Trophoblast cell (in vitro differentiated cells and primary cell): ENCODE results near the gene ZNF143. TPM values are rescaled to one million over a fixed set of nuclear protein-coding genes. Genes with fewer than 3 reads are reported as not detected.

Experiments
- DNase-seq, 2 donors: peaks; one replicate each; pipeline ENCODE4 v3.0.0-alpha.2; 2016
- H2AFZ ChIP-seq: 2 replicates; pipeline ENCODE4 v1.6.1; 2013; ENCODE audit warnings: low read length, moderate library complexity, mild to moderate bottlenecking; ENCODE audit not compliant: insufficient read depth, poor library complexity
- H2AK5ac ChIP-seq: 2 replicates; pipeline ENCODE4 v1.6.1; 2013; ENCODE audit warnings: mild to moderate bottlenecking, low read length
- H2BK120ac ChIP-seq: 2 replicates; pipeline ENCODE4 v1.6.1; 2013; ENCODE audit warnings: low read length, mild to moderate bottlenecking, moderate library complexity; ENCODE audit not compliant: insufficient read depth, poor library complexity
- H2BK12ac ChIP-seq: 2 replicates; pipeline ENCODE4 v1.6.1; 2013; ENCODE audit warnings: mild to moderate bottlenecking, low read length, moderate library complexity
- H2BK5ac ChIP-seq: 2 replicates; pipeline ENCODE4 v1.6.1; 2013; ENCODE audit warnings: low read length, low read depth, moderate library complexity, mild to moderate bottlenecking; ENCODE audit not compliant: poor library complexity
- H3K14ac ChIP-seq: 2 replicates; pipeline ENCODE4 v1.6.1; 2013; ENCODE audit warnings: mild to moderate bottlenecking, low read length
- H3K18ac ChIP-seq: 2 replicates; pipeline ENCODE4 v1.6.1; 2013; ENCODE audit warnings: mild to moderate bottlenecking, low read length
- H3K23ac ChIP-seq: 2 replicates; pipeline ENCODE4 v1.6.1; 2013; ENCODE audit warnings: low read length
- H3K27ac ChIP-seq: 2 replicates; pipeline ENCODE4 v1.5.1; 2013; ENCODE audit warnings: low read depth, mild to moderate bottlenecking, inconsistent platforms, low read length, moderate library complexity
- H3K27me3 ChIP-seq: 2 replicates; pipeline ENCODE4 v1.6.1; 2013; ENCODE audit warnings: inconsistent platforms, mild to moderate bottlenecking, low read length, moderate library complexity; ENCODE audit not compliant: insufficient read depth
- H3K36me3 ChIP-seq, 2 experiments: 1 replicate in 1 of 2; 2 replicates in 1 of 2; pipeline ENCODE4 v1.6.1; 2013; ENCODE audit warnings: low read length in 2 of 2, mild to moderate bottlenecking in 2 of 2, moderate library complexity in 1 of 2; ENCODE audit not compliant: insufficient read depth in 2 of 2, control insufficient read depth in 1 of 2
- H3K4ac ChIP-seq: 2 replicates; pipeline ENCODE4 v1.6.1; 2013; ENCODE audit warnings: low read depth, mild to moderate bottlenecking, low read length, moderate library complexity
- H3K4me1 ChIP-seq, 2 experiments: 1 replicate in 1 of 2; 2 replicates in 1 of 2; pipeline ENCODE4 v1.6.1; 2013; ENCODE audit warnings: low read length in 2 of 2, mild to moderate bottlenecking in 2 of 2, moderate library complexity in 1 of 2; ENCODE audit not compliant: insufficient read depth in 2 of 2, control insufficient read depth in 1 of 2
- H3K4me2 ChIP-seq: 2 replicates; pipeline ENCODE4 v1.6.1; 2013; ENCODE audit warnings: inconsistent platforms, mild to moderate bottlenecking, low read length, moderate library complexity
- H3K4me3 ChIP-seq: 2 replicates; pipeline ENCODE4 v1.5.1; 2013; ENCODE audit warnings: mild to moderate bottlenecking, low read depth, low read length, inconsistent platforms
- H3K79me1 ChIP-seq: one replicate; pipeline ENCODE4 v1.6.1; 2013; ENCODE audit warnings: low read length
- H3K79me2 ChIP-seq: 2 replicates; pipeline ENCODE4 v1.6.1; 2013; ENCODE audit warnings: low read length, mild to moderate bottlenecking; ENCODE audit not compliant: control insufficient read depth, insufficient read depth, poor library complexity
- H3K9ac ChIP-seq: 2 replicates; pipeline ENCODE4 v1.6.1; 2013; ENCODE audit warnings: mild to moderate bottlenecking, low read length
- H3K9me3 ChIP-seq: 2 replicates; pipeline ENCODE4 v1.6.1; 2013; ENCODE audit warnings: low read depth, mild to moderate bottlenecking, control low read depth, inconsistent platforms, low read length; ENCODE audit not compliant: insufficient read depth
- H4K12ac ChIP-seq: 2 replicates; pipeline ENCODE4 v1.6.1; 2013; ENCODE audit warnings: low read depth, mild to moderate bottlenecking, low read length, moderate library complexity
- H4K8ac ChIP-seq: 2 replicates; pipeline ENCODE4 v1.6.1; 2013; ENCODE audit warnings: low read depth, mild to moderate bottlenecking, low read length, moderate library complexity
- H4K91ac ChIP-seq: one replicate; pipeline ENCODE4 v1.6.1; 2013; ENCODE audit warnings: low read depth, mild to moderate bottlenecking, low read length, moderate library complexity
- WGBS: extraction: QIAGEN DNeasy Blood & Tissue Kit; methylation state at CpG from one replicate; pipeline ENCODE4 v1.1.7; 2013; ENCODE audit warnings: missing lambda C conversion rate; ENCODE audit not compliant: insufficient read length, insufficient coverage; ENCODE audit errors: extremely low coverage; 5-methylcytosine and 5-hydroxymethylcytosine counted together
- polyA plus RNA-seq: library from polyadenylated mRNA; stranded (reverse); fragments of 200-250 nt; gene quantifications from 2 replicates; pipeline ENCODE4 v1.2.3, GENCODE V29; 2013

ZNF143 gene
- polyA plus RNA-seq: 36.0 and 37.8 TPM in 2 replicates

DNA sequence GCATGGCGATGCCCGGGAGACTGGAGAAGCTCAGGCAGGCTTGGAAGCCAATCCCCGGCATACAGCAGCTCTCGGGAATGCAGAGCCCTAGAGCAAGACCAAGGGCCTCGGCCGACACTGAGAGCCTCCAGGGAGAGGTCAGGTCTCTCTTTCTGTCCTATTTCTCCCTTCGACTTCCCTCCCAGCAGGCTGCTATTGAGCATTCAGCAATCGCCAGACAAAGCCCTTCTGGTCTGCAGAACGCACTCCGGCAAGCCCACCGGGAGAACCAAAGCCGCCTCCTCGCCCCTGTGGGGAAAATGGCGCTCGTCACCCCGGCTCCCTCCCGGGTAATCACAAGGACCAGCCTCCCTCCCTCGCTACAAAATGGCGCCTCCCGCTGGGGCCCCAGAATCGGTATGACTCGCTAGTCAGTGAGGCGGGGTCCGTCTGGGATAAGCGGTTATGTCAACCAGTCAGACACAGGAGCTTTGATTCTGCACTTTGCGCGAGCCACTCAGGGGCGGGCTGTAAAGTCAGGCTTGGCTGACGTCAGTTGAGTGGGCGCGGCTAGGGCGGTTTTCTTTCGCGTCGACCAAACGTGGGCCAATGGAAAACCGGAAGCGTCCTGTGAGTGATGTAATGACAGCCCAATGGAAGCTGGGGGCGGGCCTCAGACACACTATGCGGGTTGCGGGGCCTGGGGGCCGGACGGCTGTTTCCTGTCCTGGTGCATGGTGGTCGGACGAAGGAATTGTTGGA is at the start of gene ZNF143:
Gene ZNF143, plus strand, starts transcription at position 691 of the 741 bp plus-strand sequence. CDS start 10,297 bp downstream, outside the sequence.
- Histone ChIP-seq H3K4me1 (peaks cover 4 to 8% of the 10 kb centered on the region in 2 experiments), H4K12ac (peak within 1 kb of the TSS; percentile 60), H2BK120ac (peak within 1 kb of the TSS; percentile 74), H3K23ac (no peak within 1 kb of the TSS), H4K91ac (peak within 1 kb of the TSS; percentile 97), H2BK12ac (no peak within 1 kb of the TSS), H2AK5ac (peak within 1 kb of the TSS; percentile 94), H2BK5ac (peak within 1 kb of the TSS; percentile 95), H3K4me2 (peak within 1 kb of the TSS; percentile 55), H3K9me3 (no peaks in the 10 kb centered on the region), H3K18ac (peak within 1 kb of the TSS; percentile 95), H2AFZ (peak within 1 kb of the TSS; percentile 24), H4K8ac (peak within 1 kb of the TSS; percentile 89), H3K14ac (peak within 1 kb of the TSS; percentile 92), H3K9ac (peak within 1 kb of the TSS; percentile 98), H3K4me3 (peak within 1 kb of the TSS; percentile 85), H3K27ac (peak within 1 kb of the TSS; percentile 96), H3K4ac (peak within 1 kb of the TSS; percentile 70), H3K79me2 (peaks cover 12% of the 10 kb centered on the region), H3K27me3 (no peaks in the 10 kb centered on the region), H3K79me1 (peaks cover 20% of the 10 kb centered on the region), H3K36me3 (peaks cover 0 to 3% of the 10 kb centered on the region in 2 experiments)
- DNase-seq: peak; percentile 100
- no CpG with 5 or more reads among the region's 45 CpGs for WGBS

DNA sequence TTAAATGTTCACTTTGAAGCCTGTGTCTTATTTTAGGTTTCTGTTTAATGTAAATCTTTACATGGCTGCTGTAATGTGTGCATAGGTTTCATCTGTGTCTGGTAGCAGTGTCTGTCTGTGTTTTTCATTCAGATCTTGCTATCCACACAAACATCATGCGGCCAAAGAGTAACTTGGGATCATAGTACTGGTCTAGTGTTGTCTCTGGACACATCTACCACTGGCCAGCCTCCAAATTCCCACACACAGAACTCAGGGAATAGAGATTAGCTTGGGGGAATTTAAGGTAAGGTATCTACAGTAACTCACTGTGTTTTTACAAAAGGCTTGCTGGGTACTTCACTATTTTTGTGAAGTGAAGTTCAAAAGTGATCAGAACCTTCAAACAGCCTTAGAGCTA is 32.1 kb upstream of the ZNF143 start:
- Histone ChIP-seq H3K4ac (no peak overlapping the region), H3K23ac (no peak overlapping the region), H2AK5ac (no peak overlapping the region), H3K4me2 (no peak overlapping the region), H3K27me3 (no peaks in the 10 kb centered on the region), H4K8ac (no peak overlapping the region), H3K36me3 (peaks cover 36 to 38% of the 10 kb centered on the region in 2 experiments), H4K12ac (no peak overlapping the region), H3K4me1 (no peaks in the 10 kb centered on the region), H2BK120ac (no peak overlapping the region), H2BK12ac (no peak overlapping the region), H3K79me2 (no peaks in the 10 kb centered on the region), H3K9me3 (no peaks in the 10 kb centered on the region), H3K4me3 (no peak overlapping the region), H2BK5ac (no peak overlapping the region), H4K91ac (no peak overlapping the region), H3K14ac (no peak overlapping the region), H3K27ac (no peak overlapping the region), H2AFZ (no peak overlapping the region), H3K18ac (no peak overlapping the region), H3K9ac (no peak overlapping the region), H3K79me1 (no peaks in the 10 kb centered on the region)
- no peak for DNase-seq
- no CpG with 5 or more reads among the region's 1 CpG for WGBS

DNA sequence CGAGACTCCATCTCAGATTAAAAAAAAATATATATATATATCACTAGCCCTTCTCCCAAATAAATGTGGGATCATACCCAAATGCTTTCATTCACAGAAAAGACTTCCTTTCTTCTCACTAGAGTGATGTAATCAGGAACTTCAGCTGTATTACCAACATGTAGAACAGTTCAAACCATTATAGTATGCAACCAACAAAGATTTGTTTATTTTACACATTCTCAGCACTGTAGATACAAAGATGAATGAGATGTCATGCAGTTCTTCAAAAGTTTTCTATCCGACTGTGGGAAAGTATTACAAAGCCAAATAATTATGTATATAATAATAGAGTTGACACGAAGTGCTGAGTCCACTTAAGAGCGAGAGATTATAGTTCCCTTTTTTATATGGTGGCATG is 22.2 kb upstream of the ZNF143 start:
- Histone ChIP-seq H3K9ac (no peak overlapping the region), H3K4ac (no peak overlapping the region), H3K4me2 (no peak overlapping the region), H3K27ac (no peak overlapping the region), H3K27me3 (no peaks in the 10 kb centered on the region), H3K79me2 (no peaks in the 10 kb centered on the region), H2BK120ac (no peak overlapping the region), H4K91ac (no peak overlapping the region), H3K79me1 (no peaks in the 10 kb centered on the region), H4K8ac (no peak overlapping the region), H3K4me3 (no peak overlapping the region), H3K23ac (no peak overlapping the region), H3K18ac (no peak overlapping the region), H3K14ac (no peak overlapping the region), H2BK12ac (no peak overlapping the region), H2AK5ac (no peak overlapping the region), H4K12ac (no peak overlapping the region), H3K36me3 (peaks cover 35 to 46% of the 10 kb centered on the region in 2 experiments), H2AFZ (no peak overlapping the region), H3K9me3 (no peaks in the 10 kb centered on the region), H2BK5ac (no peak overlapping the region), H3K4me1 (no peaks in the 10 kb centered on the region)
- no peak for DNase-seq
- no CpG with 5 or more reads among the region's 4 CpGs for WGBS

DNA sequence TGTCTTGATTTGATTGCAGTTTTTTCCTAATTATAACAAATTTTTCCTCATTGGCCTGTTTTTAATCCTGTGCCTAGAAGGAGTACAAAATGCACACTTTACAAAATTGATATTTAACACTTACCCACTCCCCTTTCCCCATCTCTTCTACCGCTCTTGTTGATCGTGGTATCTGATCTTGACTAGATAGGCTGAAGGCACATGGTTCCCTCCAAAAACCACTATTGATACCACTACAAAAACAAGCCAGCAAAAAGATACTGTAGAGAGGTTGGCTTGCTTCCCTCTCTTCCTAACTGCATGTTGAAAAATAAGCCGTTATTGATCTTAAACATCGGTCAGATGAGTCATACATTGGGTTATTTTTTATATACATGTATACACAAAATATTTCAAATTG is 14.6 kb upstream of the ZNF143 start:
- H3K27me3 ChIP-seq: no peaks in the 10 kb centered on the region
- no peak overlapping the region for H2BK5ac ChIP-seq
- no peak overlapping the region for H4K8ac ChIP-seq
- no peak overlapping the region for H2AK5ac ChIP-seq
- no peak overlapping the region for H3K4ac ChIP-seq
- no peak for DNase-seq
- peaks cover 0 to 6% of the 10 kb centered on the region in 2 experiments for H3K4me1 ChIP-seq
- H4K91ac ChIP-seq: no peak overlapping the region
- H3K23ac ChIP-seq: no peak overlapping the region
- H3K9me3 ChIP-seq: no peaks in the 10 kb centered on the region
- H3K79me1 ChIP-seq: peaks cover 2% of the 10 kb centered on the region
- no peak overlapping the region for H3K18ac ChIP-seq
- no peak overlapping the region for H3K9ac ChIP-seq
- peaks cover 24 to 28% of the 10 kb centered on the region in 2 experiments for H3K36me3 ChIP-seq
- no peak overlapping the region for H4K12ac ChIP-seq
- H3K27ac ChIP-seq: no peak overlapping the region
- H2AFZ ChIP-seq: no peak overlapping the region
- H3K4me2 ChIP-seq: no peak overlapping the region
- no peak overlapping the region for H3K14ac ChIP-seq
- no peak overlapping the region for H3K4me3 ChIP-seq
- no peaks in the 10 kb centered on the region for H3K79me2 ChIP-seq
- H2BK12ac ChIP-seq: no peak overlapping the region
- H2BK120ac ChIP-seq: no peak overlapping the region
- no CpG with 5 or more reads among the region's 4 CpGs for WGBS
